Natural killer cell treated with Interleukin-12 subunit alpha and Interleukin-12 subunit beta and Interleukin-15 and Interleukin-18, amount 100 ng/mL, for 72 hours (primary cell): ENCODE results near the gene AP5S1. TPM values are rescaled to one million over a fixed set of nuclear protein-coding genes. Genes with fewer than 3 reads are reported as not detected.

Source experiments
- ATAC-seq, 2 donors: fragments of 150-1000 bp; cut with Tn5 transposase in 1 of 2; sonication (Bioruptor Pico), chemical (Tn5 transposase) in 1 of 2; 2 replicates each; pipeline ENCODE4 v1.10.0; 2021
- DNase-seq: peaks from one replicate; pipeline ENCODE4 v3.0.0; 2022; ENCODE audit warnings: low spot score
- H3K27ac Mint-ChIP-seq, 2 donors: 1 replicate in 1 of 2; 2 replicates in 1 of 2; pipeline ENCODE4 v1.8.0; 2022; ENCODE audit warnings: mixed read lengths in 2 of 2, mild to moderate bottlenecking in 1 of 2, moderate library complexity in 1 of 2
- H3K27me3 Mint-ChIP-seq, 2 donors: 1 replicate in 1 of 2; 2 replicates in 1 of 2; pipeline ENCODE4 v1.8.0; 2022; ENCODE audit warnings: mixed read lengths in 2 of 2
- H3K36me3 Mint-ChIP-seq: one replicate; pipeline ENCODE4 v1.8.0; 2022; ENCODE audit warnings: mixed read lengths
- H3K4me1 Mint-ChIP-seq, 2 donors: 1 replicate in 1 of 2; 2 replicates in 1 of 2; pipeline ENCODE4 v1.8.0; 2022; ENCODE audit warnings: low read depth in 2 of 2, mixed read lengths in 2 of 2, mild to moderate bottlenecking in 1 of 2
- H3K4me3 Mint-ChIP-seq: one replicate; pipeline ENCODE4 v1.8.0; 2022; ENCODE audit warnings: mixed read lengths
- H3K9me3 Mint-ChIP-seq: 2 replicates; pipeline ENCODE4 v1.8.0; 2022; ENCODE audit warnings: mixed read lengths
- total RNA-seq, 2 donors: library from RNA; stranded (reverse); gene quantifications; one replicate each; pipeline ENCODE4 v1.2.3, GENCODE V29; 2022

The AP5S1 gene
- total RNA-seq, 2 donors from 2014 or later: 13.5 to 19.7 TPM

DNA sequence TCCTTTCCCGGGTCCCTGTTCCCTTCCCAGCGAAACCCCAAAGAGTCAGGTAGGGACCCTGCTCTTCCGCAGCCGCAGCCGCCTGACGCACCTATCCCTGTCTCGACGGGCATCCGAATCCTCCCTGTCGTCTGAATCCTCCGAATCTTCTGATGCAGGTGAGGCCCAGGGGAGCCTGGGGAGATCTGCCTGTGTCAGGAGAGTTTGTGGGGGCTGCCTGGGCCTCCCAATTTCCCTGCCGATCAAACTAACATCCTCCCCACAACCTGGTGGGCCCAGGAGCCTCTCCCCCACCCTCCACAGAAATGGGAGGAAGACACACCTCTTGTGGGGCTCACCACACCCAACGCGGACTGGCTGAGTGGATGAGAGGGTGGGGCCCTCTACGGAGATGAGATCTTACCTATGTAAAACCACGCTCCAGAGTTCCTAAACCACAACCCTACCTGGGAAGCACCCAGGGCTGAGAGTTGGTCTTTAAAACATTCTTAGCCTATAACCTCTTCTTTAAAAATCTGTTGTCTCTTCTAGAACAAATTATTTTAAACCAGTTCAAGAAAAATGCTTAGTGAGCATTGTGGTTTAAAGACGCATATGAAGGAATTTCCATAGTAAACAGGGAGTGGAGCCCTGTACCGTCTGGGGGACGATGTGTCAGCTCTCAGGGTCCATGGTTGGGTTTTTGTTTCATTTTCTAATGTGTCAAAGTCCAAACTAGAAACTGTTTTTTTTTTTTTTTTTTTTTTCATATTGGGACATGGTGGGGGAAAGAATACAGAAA lies 22.6 kb upstream of the AP5S1 start:
- H3K4me1 Mint-ChIP-seq: peaks cover 35 to 40% of the 10 kb centered on the region in 2 donors
- H3K4me3 Mint-ChIP-seq: peak overlapping the region; percentile 92
- H3K27ac Mint-ChIP-seq: peak overlapping the region; percentile 92 to 99
- no peaks in the 10 kb centered on the region for H3K27me3 Mint-ChIP-seq
- DNase-seq (no peak), ATAC-seq (peak in 1 of 2 donors; percentile 44)
- H3K36me3 Mint-ChIP-seq: peaks cover 4% of the 10 kb centered on the region
- H3K9me3 Mint-ChIP-seq: no peaks in the 10 kb centered on the region

- Mint-ChIP-seq H3K4me3 (peak overlapping the region; percentile 92), H3K4me1 (peaks cover 37 to 43% of the 10 kb centered on the region in 2 donors), H3K27ac (peak overlapping the region; percentile 92 to 99), H3K36me3 (peaks cover 7% of the 10 kb centered on the region), H3K27me3 (no peaks in the 10 kb centered on the region), H3K9me3 (no peaks in the 10 kb centered on the region)
- ATAC-seq (no peak), DNase-seq (no peak)
Observed at GRCh38 chr20:3798373-3798768, 22.0 kb upstream of the AP5S1 start.

GRCh38 chr20:3798908-3799248 lies 21.5 kb upstream of the AP5S1 start:
- ATAC-seq (no peak), DNase-seq (no peak)
- H3K27ac Mint-ChIP-seq: peak overlapping the region; percentile 92 to 99
- no peaks in the 10 kb centered on the region for H3K27me3 Mint-ChIP-seq
- H3K4me1 Mint-ChIP-seq: peaks cover 37 to 48% of the 10 kb centered on the region in 2 donors
- peaks cover 10% of the 10 kb centered on the region for H3K36me3 Mint-ChIP-seq
- H3K9me3 Mint-ChIP-seq: no peaks in the 10 kb centered on the region
- H3K4me3 Mint-ChIP-seq: peak overlapping the region; percentile 92

DNA sequence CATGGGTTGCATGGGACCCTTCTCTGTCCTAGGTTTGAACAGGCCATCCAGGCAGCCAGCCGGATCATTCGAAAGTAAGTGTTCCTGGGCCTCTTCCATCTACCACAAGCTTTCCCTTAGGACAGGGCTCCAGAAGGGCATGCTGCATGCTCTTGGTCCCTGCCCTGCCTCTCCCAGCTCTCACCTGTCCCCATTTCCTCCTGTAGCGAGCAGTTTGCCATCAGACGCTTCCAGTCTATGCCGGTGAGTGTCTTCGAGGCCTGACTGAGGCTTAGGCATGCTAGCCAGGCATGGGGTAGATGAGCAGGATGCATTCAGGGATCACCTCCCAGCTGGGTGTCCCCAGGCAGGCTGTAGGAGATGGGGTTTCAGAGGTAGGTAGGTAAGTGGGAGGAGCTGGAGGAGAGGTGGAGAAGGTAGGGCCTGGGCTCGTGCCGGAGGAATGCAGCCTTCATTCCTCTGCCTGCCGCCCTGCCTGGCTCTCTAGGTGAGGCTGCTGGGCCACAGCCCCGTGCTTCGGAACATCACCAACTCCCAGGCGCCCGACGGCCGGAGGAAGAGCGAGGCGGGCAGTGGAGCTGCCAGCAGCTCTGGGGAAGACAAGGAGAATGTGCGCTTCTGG lies 20.0 kb upstream of the AP5S1 start:
- Mint-ChIP-seq H3K9me3 (no peaks in the 10 kb centered on the region), H3K27me3 (no peaks in the 10 kb centered on the region), H3K27ac (peak overlapping the region; percentile 92 to 99), H3K4me3 (no peak overlapping the region), H3K4me1 (peaks cover 37 to 56% of the 10 kb centered on the region in 2 donors), H3K36me3 (peaks cover 18% of the 10 kb centered on the region)
- DNase-seq (no peak), ATAC-seq (no peak)

GRCh38 chr20:3800878-3801260 lies 19.5 kb upstream of the AP5S1 start:
- Mint-ChIP-seq H3K9me3 (no peaks in the 10 kb centered on the region), H3K4me1 (peaks cover 35 to 55% of the 10 kb centered on the region in 2 donors), H3K27me3 (no peaks in the 10 kb centered on the region), H3K27ac (no peak overlapping the region), H3K36me3 (peaks cover 21% of the 10 kb centered on the region), H3K4me3 (no peak overlapping the region)
- no peak for ATAC-seq
- DNase-seq: no peak

DNA sequence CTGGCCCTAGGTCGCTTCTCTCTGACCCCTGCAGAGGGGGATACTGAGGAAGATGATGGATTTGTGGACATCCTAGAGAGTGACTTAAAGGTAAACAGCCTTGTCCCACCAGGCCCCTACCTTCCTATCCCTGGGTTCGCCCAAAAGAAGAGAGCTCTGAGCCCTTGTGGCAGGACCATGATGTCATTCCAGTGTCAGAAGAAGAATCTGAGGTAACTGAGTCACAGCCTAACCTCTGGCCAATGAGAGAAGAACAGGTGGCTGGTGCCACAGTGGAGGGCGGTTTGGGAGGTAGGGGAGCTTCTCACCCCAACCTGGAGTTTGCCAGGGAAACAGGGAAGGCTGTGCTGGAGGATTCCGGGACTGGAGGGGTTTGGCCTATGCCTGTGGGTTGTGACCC lies 19.0 kb upstream of the AP5S1 start:
- Mint-ChIP-seq H3K27me3 (no peaks in the 10 kb centered on the region), H3K4me1 (peaks cover 35 to 55% of the 10 kb centered on the region in 2 donors), H3K4me3 (no peak overlapping the region), H3K27ac (no peak overlapping the region), H3K9me3 (no peaks in the 10 kb centered on the region), H3K36me3 (peaks cover 21% of the 10 kb centered on the region)
- DNase-seq: no peak
- ATAC-seq: no peak

- H3K27ac Mint-ChIP-seq: peak overlapping the region in 1 of 2 donors; percentile 70
- peaks cover 21% of the 10 kb centered on the region for H3K36me3 Mint-ChIP-seq
- no peaks in the 10 kb centered on the region for H3K9me3 Mint-ChIP-seq
- no peak overlapping the region for H3K4me3 Mint-ChIP-seq
- peaks cover 36 to 55% of the 10 kb centered on the region in 2 donors for H3K4me1 Mint-ChIP-seq
- DNase-seq (no peak), ATAC-seq (no peak)
- no peaks in the 10 kb centered on the region for H3K27me3 Mint-ChIP-seq
Observed at GRCh38 chr20:3801846-3802245, 18.5 kb upstream of the AP5S1 start.

DNA sequence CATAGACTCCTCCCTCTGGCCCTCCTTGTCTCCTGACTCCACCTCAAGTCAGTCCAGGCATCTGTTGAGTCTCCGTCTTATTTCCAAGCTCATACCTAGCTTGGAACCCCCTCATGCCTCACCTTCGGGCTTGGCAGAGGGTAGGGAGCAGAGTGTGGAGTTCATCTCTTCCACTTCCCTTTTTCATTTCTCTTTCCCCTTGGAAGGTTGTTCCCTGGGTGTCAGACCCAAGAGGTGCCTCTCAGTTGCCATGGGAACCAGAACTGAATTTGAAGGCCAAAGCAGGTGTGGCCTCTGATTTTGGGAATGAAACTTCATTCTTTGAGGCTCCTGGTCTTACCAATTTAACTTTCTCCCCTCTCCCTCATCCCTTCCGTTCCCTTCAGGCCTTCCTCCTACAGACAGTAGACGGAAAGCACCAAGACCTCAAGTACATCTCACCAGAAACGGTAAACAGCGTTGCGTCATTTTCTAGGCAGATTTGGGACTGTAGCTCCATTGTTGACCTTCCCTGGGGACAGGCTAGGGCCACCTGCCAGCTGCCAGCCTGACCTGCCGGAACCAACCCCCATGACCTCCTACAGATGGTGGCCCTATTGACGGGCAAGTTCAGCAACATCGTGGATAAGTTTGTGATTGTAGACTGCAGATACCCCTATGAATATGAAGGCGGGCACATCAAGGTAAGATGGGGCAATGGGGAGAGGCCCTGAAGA lies 17.7 kb upstream of the AP5S1 start:
- DNase-seq (no peak), ATAC-seq (no peak)
- peak overlapping the region; percentile 26 to 70 for H3K27ac Mint-ChIP-seq
- peaks cover 36 to 53% of the 10 kb centered on the region in 2 donors for H3K4me1 Mint-ChIP-seq
- peaks cover 21% of the 10 kb centered on the region for H3K36me3 Mint-ChIP-seq
- H3K4me3 Mint-ChIP-seq: no peak overlapping the region
- H3K27me3 Mint-ChIP-seq: no peaks in the 10 kb centered on the region
- no peaks in the 10 kb centered on the region for H3K9me3 Mint-ChIP-seq

- peaks cover 30 to 47% of the 10 kb centered on the region in 2 donors for H3K4me1 Mint-ChIP-seq
- no peaks in the 10 kb centered on the region for H3K27me3 Mint-ChIP-seq
- DNase-seq (no peak), ATAC-seq (no peak)
- H3K36me3 Mint-ChIP-seq: peaks cover 21% of the 10 kb centered on the region
- H3K9me3 Mint-ChIP-seq: no peaks in the 10 kb centered on the region
- H3K27ac Mint-ChIP-seq: peak overlapping the region in 1 of 2 donors; percentile 70
- H3K4me3 Mint-ChIP-seq: no peak overlapping the region
Observed at GRCh38 chr20:3803289-3803688, 17.1 kb upstream of the AP5S1 start.

DNA sequence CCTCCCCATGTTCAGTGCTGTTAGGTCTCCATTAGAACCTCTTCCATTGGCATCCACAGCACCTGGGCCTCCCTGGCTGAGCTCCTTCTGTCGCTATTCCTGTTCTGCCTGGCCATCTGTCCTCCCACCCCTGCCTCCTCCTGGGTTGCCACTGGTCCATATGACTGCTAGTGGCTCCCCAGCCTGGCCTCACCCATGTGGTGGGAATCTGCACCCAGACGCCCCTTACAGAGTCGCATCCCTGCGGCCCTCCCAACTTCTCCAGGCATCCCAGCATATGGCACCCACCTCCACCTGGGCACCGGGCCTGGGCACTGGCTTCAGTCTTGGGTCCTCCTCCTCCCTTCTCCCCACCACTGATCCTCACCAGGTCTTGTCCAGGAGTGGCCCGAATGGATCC lies 16.5 kb upstream of the AP5S1 start:
- peaks cover 24 to 43% of the 10 kb centered on the region in 2 donors for H3K4me1 Mint-ChIP-seq
- peaks cover 21% of the 10 kb centered on the region for H3K36me3 Mint-ChIP-seq
- H3K9me3 Mint-ChIP-seq: no peaks in the 10 kb centered on the region
- no peak for DNase-seq
- peak overlapping the region in 1 of 2 donors; percentile 61 for H3K27ac Mint-ChIP-seq
- ATAC-seq: no peak
- H3K27me3 Mint-ChIP-seq: no peaks in the 10 kb centered on the region
- no peak overlapping the region for H3K4me3 Mint-ChIP-seq

GRCh38 chr20:3804254-3804751 lies 16.0 kb upstream of the AP5S1 start:
- DNase-seq: no peak
- ATAC-seq: no peak
- peak overlapping the region in 1 of 2 donors; percentile 61 for H3K27ac Mint-ChIP-seq
- peaks cover 21% of the 10 kb centered on the region for H3K36me3 Mint-ChIP-seq
- H3K4me3 Mint-ChIP-seq: no peak overlapping the region
- H3K27me3 Mint-ChIP-seq: no peaks in the 10 kb centered on the region
- no peaks in the 10 kb centered on the region for H3K9me3 Mint-ChIP-seq
- peaks cover 21 to 41% of the 10 kb centered on the region in 2 donors for H3K4me1 Mint-ChIP-seq

DNA sequence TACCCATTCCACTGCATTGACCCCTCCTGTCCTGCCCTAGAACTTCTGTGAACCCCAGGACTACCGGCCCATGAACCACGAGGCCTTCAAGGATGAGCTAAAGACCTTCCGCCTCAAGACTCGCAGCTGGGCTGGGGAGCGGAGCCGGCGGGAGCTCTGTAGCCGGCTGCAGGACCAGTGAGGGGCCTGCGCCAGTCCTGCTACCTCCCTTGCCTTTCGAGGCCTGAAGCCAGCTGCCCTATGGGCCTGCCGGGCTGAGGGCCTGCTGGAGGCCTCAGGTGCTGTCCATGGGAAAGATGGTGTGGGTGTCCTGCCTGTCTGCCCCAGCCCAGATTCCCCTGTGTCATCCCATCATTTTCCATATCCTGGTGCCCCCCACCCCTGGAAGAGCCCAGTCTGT lies 15.6 kb upstream of the AP5S1 start:
- no peaks in the 10 kb centered on the region for H3K27me3 Mint-ChIP-seq
- peak overlapping the region; percentile 52 to 81 for H3K27ac Mint-ChIP-seq
- no peaks in the 10 kb centered on the region for H3K9me3 Mint-ChIP-seq
- peaks cover 18 to 37% of the 10 kb centered on the region in 2 donors for H3K4me1 Mint-ChIP-seq
- H3K4me3 Mint-ChIP-seq: no peak overlapping the region
- ATAC-seq (no peak), DNase-seq (no peak)
- H3K36me3 Mint-ChIP-seq: peaks cover 21% of the 10 kb centered on the region

DNA sequence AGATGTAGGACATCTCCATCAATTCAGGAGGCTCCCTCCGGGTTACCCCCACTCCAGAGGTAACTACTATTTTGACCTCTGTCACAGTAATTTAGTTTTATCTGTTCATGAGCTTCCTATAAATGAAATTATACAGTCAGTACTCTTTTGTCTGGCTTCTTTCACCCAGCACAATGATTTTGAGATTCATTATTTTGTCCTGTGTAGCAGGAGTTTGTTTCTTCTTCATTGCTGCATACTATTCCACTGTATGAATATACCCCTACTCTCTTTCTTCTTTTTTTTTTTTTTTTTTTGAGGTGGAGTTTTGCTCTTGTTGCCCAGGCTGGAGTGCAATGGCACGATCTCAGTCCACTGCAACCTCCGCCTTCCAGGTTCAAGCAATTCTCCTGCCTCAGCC lies 11.8 kb upstream of the AP5S1 start:
- peak overlapping the region in 1 of 2 donors; percentile 35 for H3K27ac Mint-ChIP-seq
- H3K9me3 Mint-ChIP-seq: no peaks in the 10 kb centered on the region
- DNase-seq: no peak
- no peak for ATAC-seq
- no peaks in the 10 kb centered on the region for H3K27me3 Mint-ChIP-seq
- H3K4me3 Mint-ChIP-seq: no peak overlapping the region
- H3K36me3 Mint-ChIP-seq: peaks cover 14% of the 10 kb centered on the region
- H3K4me1 Mint-ChIP-seq: peaks cover 38 to 47% of the 10 kb centered on the region in 2 donors
